Upper lobe of left lung (tissue), 4 donors: Measurements from ENCODE around the gene RNF130.

Experiments used
- CTCF ChIP-seq, 6 experiments: fragments of 450-650 bp in 4 of 6; fragments of 200-600 bp in 2 of 6; sonication (generic) in 2 of 6; IDR thresholded peaks; one replicate each; pipeline ENCODE4 v1.5.1; 2016 to 2019; ENCODE audit warnings: antibody characterized with exemption in 6 of 6
- EP300 ChIP-seq, 4 donors: sonication (generic); formaldehyde crosslinking; IDR thresholded peaks; one replicate each; pipeline ENCODE4 v1.5.1; 2017; ENCODE audit warnings: antibody characterized with exemption in 4 of 4, control low read depth in 2 of 4
- POLR2A ChIP-seq, 4 donors: fragments of 450-650 bp; IDR thresholded peaks; one replicate each; pipeline ENCODE4 v1.5.1; 2016 to 2017; ENCODE audit warnings: antibody characterized with exemption in 4 of 4, mild to moderate bottlenecking in 2 of 4

GRCh38 chr5:180001742-180002141 is 69.8 kb downstream of the RNF130 start:
- TF ChIP-seq POLR2A (IDR thresholded peaks at IDR 0.05): no peak
- no peak for TF ChIP-seq EP300 (IDR thresholded peaks at IDR 0.05)
- no peak for TF ChIP-seq CTCF (IDR thresholded peaks at IDR 0.05)
